ENCODE data around the gene DPF3. TPM values are rescaled to one million over a fixed set of nuclear protein-coding genes. Genes with fewer than 3 reads are reported as not detected.

DPF3 gene
- total and polyA plus RNA-seq, 2 donors (not counting 1 experiment from before 2014, with no cell fraction given): 7.6 to 13.7 TPM

DNA sequence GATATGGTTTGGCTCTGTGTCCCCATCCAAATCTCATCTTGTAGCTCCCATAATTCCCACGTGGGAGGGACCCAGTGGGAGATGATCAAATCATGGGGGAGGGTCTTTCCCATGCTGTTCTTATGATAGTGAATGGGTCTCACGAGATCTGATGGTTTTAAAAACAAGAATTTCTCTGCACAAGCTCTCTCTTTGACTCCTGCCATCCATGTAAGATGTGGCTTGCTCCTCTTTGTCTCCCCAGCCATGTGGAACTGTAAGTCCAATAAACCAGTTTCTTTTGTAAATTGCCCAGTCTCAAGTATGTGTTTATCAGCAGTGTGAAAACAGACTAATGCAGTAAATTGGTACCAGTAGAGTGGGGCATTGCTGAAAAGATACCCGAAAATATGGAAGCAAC is 146.2 kb downstream of the DPF3 start:
- no peak overlapping the region for H3K4me3 ChIP-seq (replicated peaks in 1 of 4; ENCODE audit: control extremely low read depth in 1 of 4, insufficient read depth in 1 of 4, low read depth in 3 of 4, low read length in 4 of 4)
- DNase-seq (ENCODE audit: low read depth in 2 of 2): no peak
- H3K4me2 ChIP-seq (ENCODE audit: extremely low read depth, insufficient read depth, low read length): no peak overlapping the region
- H3K36me3 ChIP-seq (ENCODE audit: control insufficient read depth, insufficient read depth, low read length): peaks cover under 1% of the 10 kb centered on the region
- TF ChIP-seq, protein P1, sequence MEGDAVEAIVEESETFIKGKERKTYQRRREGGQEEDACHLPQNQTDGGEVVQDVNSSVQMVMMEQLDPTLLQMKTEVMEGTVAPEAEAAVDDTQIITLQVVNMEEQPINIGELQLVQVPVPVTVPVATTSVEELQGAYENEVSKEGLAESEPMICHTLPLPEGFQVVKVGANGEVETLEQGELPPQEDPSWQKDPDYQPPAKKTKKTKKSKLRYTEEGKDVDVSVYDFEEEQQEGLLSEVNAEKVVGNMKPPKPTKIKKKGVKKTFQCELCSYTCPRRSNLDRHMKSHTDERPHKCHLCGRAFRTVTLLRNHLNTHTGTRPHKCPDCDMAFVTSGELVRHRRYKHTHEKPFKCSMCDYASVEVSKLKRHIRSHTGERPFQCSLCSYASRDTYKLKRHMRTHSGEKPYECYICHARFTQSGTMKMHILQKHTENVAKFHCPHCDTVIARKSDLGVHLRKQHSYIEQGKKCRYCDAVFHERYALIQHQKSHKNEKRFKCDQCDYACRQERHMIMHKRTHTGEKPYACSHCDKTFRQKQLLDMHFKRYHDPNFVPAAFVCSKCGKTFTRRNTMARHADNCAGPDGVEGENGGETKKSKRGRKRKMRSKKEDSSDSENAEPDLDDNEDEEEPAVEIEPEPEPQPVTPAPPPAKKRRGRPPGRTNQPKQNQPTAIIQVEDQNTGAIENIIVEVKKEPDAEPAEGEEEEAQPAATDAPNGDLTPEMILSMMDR (conservative IDR thresholded peaks at IDR 0.05 in 1 of 2, IDR thresholded peaks at IDR 0.05 in 1 of 2; ENCODE audit: low read depth in 1 of 2, low read length in 2 of 2): no peak
- TF ChIP-seq EZH2 (IDR thresholded peaks at IDR 0.05; ENCODE audit: low read length, missing control alignments): no peak
- no peak overlapping the region for H3K9ac ChIP-seq (ENCODE audit: insufficient read depth, low read length)
- H3K79me2 ChIP-seq (ENCODE audit: control insufficient read depth, insufficient read depth, low read length): peaks cover 2% of the 10 kb centered on the region
- H3K4me1 ChIP-seq (ENCODE audit: control insufficient read depth, extremely low read depth, insufficient read depth, low read length): peaks cover 27% of the 10 kb centered on the region
- no peaks in the 10 kb centered on the region for H3K9me3 ChIP-seq (ENCODE audit: control insufficient read depth, insufficient read depth, low read depth, low read length)
- H3K27ac ChIP-seq (ENCODE audit: insufficient read depth, low read length): peak overlapping the region; percentile 86
- no peaks in the 10 kb centered on the region for H4K20me1 ChIP-seq (ENCODE audit: control insufficient read depth, extremely low read depth, insufficient read depth, low read length)
- no peaks in the 10 kb centered on the region for H3K27me3 ChIP-seq (ENCODE audit: control insufficient read depth, insufficient read depth, low read length)
- no peak overlapping the region for H2AFZ ChIP-seq (ENCODE audit: low read length)

DNA sequence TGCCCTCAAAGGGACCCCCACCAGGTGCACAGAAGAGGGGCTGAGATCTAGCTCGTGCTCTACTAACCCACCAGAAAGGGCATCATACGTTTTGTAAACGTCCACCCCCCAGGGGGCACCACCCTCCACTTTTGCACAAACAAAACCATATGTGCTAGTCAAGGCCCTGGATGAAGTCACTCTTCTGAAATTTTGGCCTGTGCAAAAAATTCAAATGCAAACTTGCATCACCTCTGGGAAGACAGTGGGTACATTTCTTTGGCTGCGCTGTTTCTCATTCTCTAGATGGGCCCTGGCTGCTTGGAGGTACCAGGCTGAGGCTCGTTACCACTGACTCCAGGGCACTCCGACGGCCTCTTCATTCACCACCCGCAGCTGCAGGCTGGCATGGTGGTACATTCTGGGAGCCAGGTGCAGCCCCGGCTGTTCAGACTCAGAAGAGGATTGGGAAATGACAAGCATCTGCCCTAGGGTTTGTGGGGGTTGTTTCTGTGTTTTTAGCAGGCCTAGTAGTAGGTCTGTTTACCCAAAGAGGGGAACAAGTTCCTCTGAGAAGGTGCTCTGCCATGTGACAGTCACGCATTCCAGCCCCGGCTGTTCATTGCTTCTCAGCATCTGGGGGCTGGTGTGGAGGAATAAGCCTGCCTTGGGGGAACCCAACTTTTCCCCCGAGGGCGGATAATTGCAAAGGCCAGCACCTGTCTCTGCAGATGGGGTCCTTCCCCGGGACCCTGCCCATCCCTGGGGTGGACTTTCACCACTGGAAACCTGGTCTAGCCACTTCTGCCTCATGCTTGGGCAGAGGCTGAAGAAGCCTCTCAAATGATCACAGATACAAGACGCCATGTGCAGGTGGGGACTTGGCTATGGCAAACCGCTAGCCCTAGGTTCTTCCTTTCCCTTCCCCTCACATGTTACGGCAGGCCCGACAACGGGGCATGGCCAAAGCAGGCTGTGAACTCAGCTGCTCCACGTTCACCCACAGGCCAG is 147.6 kb downstream of the DPF3 start:
- Histone ChIP-seq H3K36me3 (ENCODE audit: control insufficient read depth, insufficient read depth, low read length) (peaks cover 5% of the 10 kb centered on the region), H4K20me1 (ENCODE audit: control insufficient read depth, extremely low read depth, insufficient read depth, low read length) (no peaks in the 10 kb centered on the region), H3K27me3 (ENCODE audit: control insufficient read depth, insufficient read depth, low read length) (no peaks in the 10 kb centered on the region), H3K27ac (ENCODE audit: insufficient read depth, low read length) (peak overlapping the region; percentile 86), H3K4me1 (ENCODE audit: control insufficient read depth, extremely low read depth, insufficient read depth, low read length) (peaks cover 27% of the 10 kb centered on the region), H3K4me2 (ENCODE audit: extremely low read depth, insufficient read depth, low read length) (peak overlapping the region; percentile 92), H3K4me3 (replicated peaks in 1 of 4; ENCODE audit: control extremely low read depth in 1 of 4, insufficient read depth in 1 of 4, low read depth in 3 of 4, low read length in 4 of 4) (no peak overlapping the region), H3K79me2 (ENCODE audit: control insufficient read depth, insufficient read depth, low read length) (peaks cover 2% of the 10 kb centered on the region), H2AFZ (ENCODE audit: low read length) (no peak overlapping the region), H3K9me3 (ENCODE audit: control insufficient read depth, insufficient read depth, low read depth, low read length) (no peaks in the 10 kb centered on the region), H3K9ac (ENCODE audit: insufficient read depth, low read length) (no peak overlapping the region)
- TF ChIP-seq, protein P1 (conservative IDR thresholded peaks at IDR 0.05 in 1 of 2, IDR thresholded peaks at IDR 0.05 in 1 of 2; ENCODE audit: low read depth in 1 of 2, low read length in 2 of 2): peak; percentile 40 to 53
- TF ChIP-seq EZH2 (IDR thresholded peaks at IDR 0.05; ENCODE audit: low read length, missing control alignments): no peak
- peak; percentile 87 to 91 for DNase-seq (ENCODE audit: low read depth in 2 of 2)

DNA sequence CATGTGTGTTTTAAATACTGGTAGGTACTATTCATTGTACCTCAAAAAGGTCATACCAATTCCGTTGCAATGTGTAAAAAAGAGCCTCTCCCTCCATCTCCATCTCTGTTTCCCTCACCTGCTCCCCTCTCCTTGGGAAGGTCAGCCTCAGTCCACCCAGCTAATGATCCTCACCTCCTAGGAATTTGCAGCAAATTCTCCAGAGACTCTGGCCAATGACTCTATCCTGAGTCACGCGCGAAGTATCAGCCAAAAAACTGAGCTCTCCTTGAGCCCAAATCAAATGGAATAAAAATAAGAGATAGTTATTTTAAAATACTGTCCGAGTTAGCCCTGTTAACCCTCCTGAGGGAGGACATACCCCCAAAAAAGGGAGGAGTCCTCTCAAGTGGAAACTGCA is 148.4 kb downstream of the DPF3 start:
- peak overlapping the region; percentile 86 for H3K27ac ChIP-seq (ENCODE audit: insufficient read depth, low read length)
- H3K4me3 ChIP-seq (replicated peaks in 1 of 4; ENCODE audit: control extremely low read depth in 1 of 4, insufficient read depth in 1 of 4, low read depth in 3 of 4, low read length in 4 of 4): no peak overlapping the region

More for the DNA sequence above, 148.4 kb downstream of the DPF3 start:
- peaks cover 27% of the 10 kb centered on the region for H3K4me1 ChIP-seq (ENCODE audit: control insufficient read depth, extremely low read depth, insufficient read depth, low read length)
- peaks cover 8% of the 10 kb centered on the region for H3K36me3 ChIP-seq (ENCODE audit: control insufficient read depth, insufficient read depth, low read length)
- no peak overlapping the region for H3K9ac ChIP-seq (ENCODE audit: insufficient read depth, low read length)
- no peaks in the 10 kb centered on the region for H3K27me3 ChIP-seq (ENCODE audit: control insufficient read depth, insufficient read depth, low read length)
- no peaks in the 10 kb centered on the region for H3K9me3 ChIP-seq (ENCODE audit: control insufficient read depth, insufficient read depth, low read depth, low read length)
- peak; percentile 83 to 91 for DNase-seq (ENCODE audit: low read depth in 2 of 2)
- H4K20me1 ChIP-seq (ENCODE audit: control insufficient read depth, extremely low read depth, insufficient read depth, low read length): no peaks in the 10 kb centered on the region
- peak overlapping the region; percentile 92 for H3K4me2 ChIP-seq (ENCODE audit: extremely low read depth, insufficient read depth, low read length)
- TF ChIP-seq EZH2 (IDR thresholded peaks at IDR 0.05; ENCODE audit: low read length, missing control alignments): no peak
- TF ChIP-seq, protein P1 (conservative IDR thresholded peaks at IDR 0.05 in 1 of 2, IDR thresholded peaks at IDR 0.05 in 1 of 2; ENCODE audit: low read depth in 1 of 2, low read length in 2 of 2): no peak
- H2AFZ ChIP-seq (ENCODE audit: low read length): no peak overlapping the region
- H3K79me2 ChIP-seq (ENCODE audit: control insufficient read depth, insufficient read depth, low read length): peaks cover 2% of the 10 kb centered on the region

All from fibroblast of lung (primary cell).